HepG2 (cell line): Measurements from ENCODE around the gene FOXRED2. TPM values are rescaled to one million over a fixed set of nuclear protein-coding genes. Genes with fewer than 3 reads are reported as not detected.

Experiments
- ARID2 ChIP-seq: sonication (generic); formaldehyde crosslinking; IDR thresholded peaks from 2 replicates; pipeline ENCODE4 v1.8.1; 2022; ENCODE audit warnings: mild to moderate bottlenecking, missing genetic modification reagents, borderline replicate concordance
- BCLAF1 ChIP-seq: fragments of 450-650 bp; IDR thresholded peaks from 2 replicates; pipeline ENCODE4 v1.6.1; 2017; ENCODE audit warnings: mild to moderate bottlenecking
- DNMT1 ChIP-seq: sonication (generic); formaldehyde crosslinking; IDR thresholded peaks from 2 replicates; pipeline ENCODE4 v1.5.1; 2020; ENCODE audit warnings: mild to moderate bottlenecking, missing genetic modification reagents
- EEA1 ChIP-seq: sonication (generic); formaldehyde crosslinking; IDR thresholded peaks from 2 replicates; pipeline ENCODE4 v1.5.1; 2020; ENCODE audit warnings: mild to moderate bottlenecking, missing genetic modification reagents, borderline replicate concordance
- GFI1 ChIP-seq: sonication (generic); formaldehyde crosslinking; IDR thresholded peaks from 2 replicates; pipeline ENCODE4 v1.5.0; 2020; ENCODE audit warnings: missing genetic modification reagents, mild to moderate bottlenecking, borderline replicate concordance
- HCFC1 ChIP-seq: fragments of 150-350 bp; IDR thresholded peaks from 2 replicates; pipeline ENCODE4 v1.6.1; 2014; ENCODE audit warnings: low read depth, low read length
- MED1 ChIP-seq: sonication (generic); formaldehyde crosslinking; IDR thresholded peaks from 2 replicates; pipeline ENCODE4 v1.4.0; 2020; ENCODE audit warnings: missing genetic modification reagents
- MTERF4 ChIP-seq: sonication (generic); formaldehyde crosslinking; IDR thresholded peaks from 2 replicates; pipeline ENCODE4 v1.8.0; 2023; ENCODE audit warnings: mild to moderate bottlenecking, missing genetic modification reagents
- RFX5 ChIP-seq: IDR thresholded peaks from 2 replicates; pipeline ENCODE4 v1.6.1; 2011; ENCODE audit warnings: low read depth, low read length, improper control_type of control experiment
- SUZ12 ChIP-seq: fragments of 150-350 bp; IDR thresholded peaks from 2 replicates; pipeline ENCODE4 v1.6.1; 2014; ENCODE audit warnings: low read depth, low read length
- ZNF367 ChIP-seq: sonication (generic); formaldehyde crosslinking; IDR thresholded peaks from 2 replicates; pipeline ENCODE4 v1.4.0; 2020; ENCODE audit warnings: missing genetic modification reagents, borderline replicate concordance
- ZNF468 ChIP-seq: sonication (generic); formaldehyde crosslinking; IDR thresholded peaks from 2 replicates; pipeline ENCODE4 v1.8.0; 2022; ENCODE audit warnings: mild to moderate bottlenecking, moderate library complexity, missing genetic modification reagents
- ZNF576 ChIP-seq: sonication (generic); formaldehyde crosslinking; IDR thresholded peaks from 2 replicates; pipeline ENCODE4 v1.4.0; 2020; ENCODE audit warnings: mild to moderate bottlenecking, missing genetic modification reagents
- ZNF788 ChIP-seq: sonication (generic); formaldehyde crosslinking; IDR thresholded peaks from 2 replicates; pipeline ENCODE4 v1.5.0; 2020; ENCODE audit warnings: mild to moderate bottlenecking, missing genetic modification reagents, borderline replicate concordance
- polyA plus RNA-seq, 8 experiments: library from polyadenylated mRNA; depleted of rRNA in 3 of 8; stranded (reverse) in 7 of 8; unstranded in 1 of 8; fragments of >200 nt; fragmentation: Illumina TruSeq in 4 of 8; extraction: Trizol in 4 of 8; gene quantifications; 2 replicates each; pipeline versions ENCODE4 v1.2.1 to v1.2.3, GENCODE V29; 2011 to 2016; ENCODE audit warnings: low read depth in 4 of 8, missing spikeins in 1 of 8, mixed read lengths in 1 of 8; ENCODE audit not compliant: insufficient read depth in 1 of 8
- total RNA-seq, 5 experiments: library from RNA; depleted of rRNA; stranded (reverse); fragments of >200 nt; fragmentation: Illumina TruSeq; extraction: Trizol; gene quantifications; 2 replicates each; pipeline ENCODE4 v1.2.3, GENCODE V29; 2016; ENCODE audit warnings: low read depth in 1 of 5
- TF ChIP-seq, protein P1 (sequence below): sonication (generic); formaldehyde crosslinking; IDR thresholded peaks from 2 replicates; pipeline ENCODE4 v1.4.0; 2020; ENCODE audit warnings: mild to moderate bottlenecking, missing genetic modification reagents
- TF ChIP-seq, protein P2 (sequence below): sonication (generic); formaldehyde crosslinking; IDR thresholded peaks from 2 replicates; pipeline ENCODE4; 2020; ENCODE audit warnings: missing genetic modification reagents, mild to moderate bottlenecking, borderline replicate concordance
- TF ChIP-seq, protein P3 (sequence below): sonication (generic); formaldehyde crosslinking; IDR thresholded peaks from 2 replicates; pipeline ENCODE4 v1.4.0; 2020; ENCODE audit warnings: missing genetic modification reagents, borderline replicate concordance

The FOXRED2 gene
- total and polyA plus RNA-seq, 2 of the 13 experiments (the other 11 are each of a cell fraction or from before 2014, with no cell fraction given) = 9.3 to 28.1 TPM

DNA sequence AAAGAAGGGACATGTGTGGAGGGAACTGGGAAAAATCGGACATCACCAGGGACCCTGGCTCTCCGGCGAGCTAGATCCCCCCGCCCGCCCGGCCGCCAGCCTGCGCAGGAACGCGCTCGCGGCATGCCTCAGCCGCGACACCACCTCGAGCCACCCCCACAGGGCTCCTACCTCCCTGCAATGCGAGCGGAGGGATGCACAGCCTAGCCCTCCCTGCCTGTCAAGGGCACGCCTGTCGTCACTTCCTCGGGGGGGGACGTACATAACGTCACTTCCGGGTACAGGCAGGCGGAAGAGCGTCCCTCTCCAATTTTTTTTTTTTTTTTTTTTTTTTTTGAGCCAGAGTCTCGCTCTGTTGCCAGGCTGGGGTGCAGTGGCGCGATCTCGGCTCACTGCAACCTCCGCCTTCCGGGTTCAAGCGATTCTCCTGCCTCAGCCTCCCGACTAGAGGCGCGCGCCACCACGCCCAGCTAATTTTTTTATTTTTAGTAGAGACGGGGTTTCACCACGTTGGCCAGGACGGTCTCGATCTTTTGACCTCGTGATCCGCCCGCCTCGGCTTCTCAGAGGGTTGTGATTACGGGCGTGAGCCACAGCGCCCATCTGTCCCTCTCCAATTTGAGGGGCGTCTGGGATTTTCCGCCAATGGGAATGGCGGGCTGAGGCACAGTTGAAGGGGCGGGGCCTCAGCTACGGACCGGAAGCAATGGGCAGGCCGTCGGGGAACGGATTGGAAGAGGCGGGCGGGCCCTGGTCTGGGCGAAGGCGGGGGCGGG lies 25.3 kb downstream of the FOXRED2 start, which contains the start of gene TXN2 (continued):
- TF ChIP-seq EEA1 (CRISPR knock-in tag) = no peak
- TF ChIP-seq ARID2 = no peak
- TF ChIP-seq ZNF576 (CRISPR knock-in tag) = no peak
- TF ChIP-seq BCLAF1 = no peak
- peak; percentile 81 for TF ChIP-seq ZNF788
- peak; percentile 31; the same call in 1 of the 2 replicates for TF ChIP-seq HCFC1
- no peak for TF ChIP-seq ZNF367 (CRISPR knock-in tag)
- peak; percentile 65; the same call in 1 of the 2 replicates for TF ChIP-seq MTERF4 (CRISPR knock-in tag)
- TF ChIP-seq, protein P1, sequence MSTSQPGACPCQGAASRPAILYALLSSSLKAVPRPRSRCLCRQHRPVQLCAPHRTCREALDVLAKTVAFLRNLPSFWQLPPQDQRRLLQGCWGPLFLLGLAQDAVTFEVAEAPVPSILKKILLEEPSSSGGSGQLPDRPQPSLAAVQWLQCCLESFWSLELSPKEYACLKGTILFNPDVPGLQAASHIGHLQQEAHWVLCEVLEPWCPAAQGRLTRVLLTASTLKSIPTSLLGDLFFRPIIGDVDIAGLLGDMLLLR (CRISPR knock-in tag) = peak; percentile 60; the same call in 1 of the 2 replicates
- TF ChIP-seq, protein P2, sequence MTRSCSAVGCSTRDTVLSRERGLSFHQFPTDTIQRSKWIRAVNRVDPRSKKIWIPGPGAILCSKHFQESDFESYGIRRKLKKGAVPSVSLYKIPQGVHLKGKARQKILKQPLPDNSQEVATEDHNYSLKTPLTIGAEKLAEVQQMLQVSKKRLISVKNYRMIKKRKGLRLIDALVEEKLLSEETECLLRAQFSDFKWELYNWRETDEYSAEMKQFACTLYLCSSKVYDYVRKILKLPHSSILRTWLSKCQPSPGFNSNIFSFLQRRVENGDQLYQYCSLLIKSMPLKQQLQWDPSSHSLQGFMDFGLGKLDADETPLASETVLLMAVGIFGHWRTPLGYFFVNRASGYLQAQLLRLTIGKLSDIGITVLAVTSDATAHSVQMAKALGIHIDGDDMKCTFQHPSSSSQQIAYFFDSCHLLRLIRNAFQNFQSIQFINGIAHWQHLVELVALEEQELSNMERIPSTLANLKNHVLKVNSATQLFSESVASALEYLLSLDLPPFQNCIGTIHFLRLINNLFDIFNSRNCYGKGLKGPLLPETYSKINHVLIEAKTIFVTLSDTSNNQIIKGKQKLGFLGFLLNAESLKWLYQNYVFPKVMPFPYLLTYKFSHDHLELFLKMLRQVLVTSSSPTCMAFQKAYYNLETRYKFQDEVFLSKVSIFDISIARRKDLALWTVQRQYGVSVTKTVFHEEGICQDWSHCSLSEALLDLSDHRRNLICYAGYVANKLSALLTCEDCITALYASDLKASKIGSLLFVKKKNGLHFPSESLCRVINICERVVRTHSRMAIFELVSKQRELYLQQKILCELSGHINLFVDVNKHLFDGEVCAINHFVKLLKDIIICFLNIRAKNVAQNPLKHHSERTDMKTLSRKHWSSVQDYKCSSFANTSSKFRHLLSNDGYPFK (CRISPR knock-in tag) = peak; percentile 82; the same call in 1 of the 2 replicates
- peak; percentile 47; the same call in 1 of the 2 replicates for TF ChIP-seq MED1
- no peak for TF ChIP-seq RFX5
- no peak for TF ChIP-seq GFI1 (CRISPR knock-in tag)
- no peak for TF ChIP-seq ZNF468 (CRISPR knock-in tag)
- no peak for TF ChIP-seq DNMT1
- TF ChIP-seq, protein P3, sequence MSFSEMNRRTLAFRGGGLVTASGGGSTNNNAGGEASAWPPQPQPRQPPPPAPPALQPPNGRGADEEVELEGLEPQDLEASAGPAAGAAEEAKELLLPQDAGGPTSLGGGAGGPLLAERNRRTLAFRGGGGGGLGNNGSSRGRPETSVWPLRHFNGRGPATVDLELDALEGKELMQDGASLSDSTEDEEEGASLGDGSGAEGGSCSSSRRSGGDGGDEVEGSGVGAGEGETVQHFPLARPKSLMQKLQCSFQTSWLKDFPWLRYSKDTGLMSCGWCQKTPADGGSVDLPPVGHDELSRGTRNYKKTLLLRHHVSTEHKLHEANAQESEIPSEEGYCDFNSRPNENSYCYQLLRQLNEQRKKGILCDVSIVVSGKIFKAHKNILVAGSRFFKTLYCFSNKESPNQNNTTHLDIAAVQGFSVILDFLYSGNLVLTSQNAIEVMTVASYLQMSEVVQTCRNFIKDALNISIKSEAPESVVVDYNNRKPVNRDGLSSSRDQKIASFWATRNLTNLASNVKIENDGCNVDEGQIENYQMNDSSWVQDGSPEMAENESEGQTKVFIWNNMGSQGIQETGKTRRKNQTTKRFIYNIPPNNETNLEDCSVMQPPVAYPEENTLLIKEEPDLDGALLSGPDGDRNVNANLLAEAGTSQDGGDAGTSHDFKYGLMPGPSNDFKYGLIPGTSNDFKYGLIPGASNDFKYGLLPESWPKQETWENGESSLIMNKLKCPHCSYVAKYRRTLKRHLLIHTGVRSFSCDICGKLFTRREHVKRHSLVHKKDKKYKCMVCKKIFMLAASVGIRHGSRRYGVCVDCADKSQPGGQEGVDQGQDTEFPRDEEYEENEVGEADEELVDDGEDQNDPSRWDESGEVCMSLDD (CRISPR knock-in tag) = no peak; the same call in 1 of the 2 replicates
- TF ChIP-seq SUZ12 = no peak
